PC-3 (cell line): ENCODE results near the gene ATP6V1F. TPM values are rescaled to one million over a fixed set of nuclear protein-coding genes. Genes with fewer than 3 reads are reported as not detected.

Experiments used
- ATAC-seq: fragments of 200-7000 bp; cut with Tn5 transposase; 2 replicates; pipeline ENCODE4 v1.9.1; 2020; ENCODE audit warnings: mild to moderate bottlenecking, moderate library complexity
- BruUV-seq: library from RNA; stranded (reverse); fragments of 400-500 nt; replicated peaks from 2 replicates; lab custom pipeline; 2021; lab: Mats Ljungman, UMichigan
- CTCF ChIA-PET: fragments of 300-600 bp; sonication (Branson Sonifier 250); formaldehyde crosslinking; loops from one replicate; lab custom pipeline; 2022; ENCODE audit warnings: antibody characterized with exemption; lab: Charles Lee
- POLR2A ChIA-PET: fragments of 300-600 bp; sonication (Branson Sonifier 250); formaldehyde crosslinking; loops from one replicate; lab custom pipeline; 2022; ENCODE audit warnings: antibody characterized with exemption; ENCODE audit not compliant: unreplicated experiment; lab: Charles Lee
- DNase-seq: peaks from one replicate; pipeline ENCODE4 v3.0.0-alpha.2; 2015
- H2AFZ ChIP-seq: fragments of 300-600 bp; sonication (generic); 2 replicates; pipeline ENCODE4 v1.6.0; 2016; ENCODE audit warnings: antibody characterized with exemption, low read length
- H3F3A ChIP-seq: fragments of 300-600 bp; sonication (generic); one replicate; pipeline ENCODE4 v1.6.0; 2017; ENCODE audit warnings: antibody characterized with exemption, low read length, control low read depth, mild to moderate bottlenecking; ENCODE audit not compliant: unreplicated experiment
- H3K27ac ChIP-seq: fragments of 300-600 bp; sonication (generic); 2 replicates; pipeline ENCODE4 v1.5.1; 2016; ENCODE audit warnings: mild to moderate bottlenecking, low read length
- H3K27me3 ChIP-seq: fragments of 300-600 bp; sonication (generic); 2 replicates; pipeline ENCODE4 v1.6.1; 2016; ENCODE audit warnings: low read length, mixed read lengths
- H3K36me3 ChIP-seq: fragments of 300-600 bp; sonication (generic); 2 replicates; pipeline ENCODE4 v1.6.1; 2016; ENCODE audit warnings: low read depth, mixed run types, low read length, mixed read lengths
- H3K4me1 ChIP-seq: fragments of 300-600 bp; sonication (generic); 2 replicates; pipeline ENCODE4 v1.5.1; 2016; ENCODE audit warnings: low read length; ENCODE audit not compliant: insufficient read depth
- H3K4me2 ChIP-seq: fragments of 300-600 bp; sonication (generic); 2 replicates; pipeline ENCODE4 v1.6.0; 2016; ENCODE audit warnings: low read length
- H3K4me3 ChIP-seq: fragments of 300-600 bp; sonication (generic); 2 replicates; pipeline ENCODE4 v1.5.1; 2016; ENCODE audit warnings: mild to moderate bottlenecking, low read length, mixed read lengths
- H3K79me2 ChIP-seq: fragments of 300-600 bp; sonication (generic); 2 replicates; pipeline ENCODE4 v1.6.1; 2017; ENCODE audit warnings: low read length, mixed read lengths
- H3K9ac ChIP-seq: fragments of 300-600 bp; sonication (generic); 2 replicates; pipeline ENCODE4 v1.6.0; 2016; ENCODE audit warnings: mild to moderate bottlenecking, low read length
- H3K9me2 ChIP-seq: fragments of 300-600 bp; sonication (generic); replicated peaks from 2 replicates; pipeline ENCODE4 v1.6.1; 2016; ENCODE audit warnings: mixed run types, low read length, mixed read lengths
- H3K9me3 ChIP-seq: fragments of 300-600 bp; sonication (generic); 2 replicates; pipeline ENCODE4 v1.6.1; 2016; ENCODE audit warnings: low read length, mixed read lengths
- H4K20me1 ChIP-seq: fragments of 300-600 bp; sonication (generic); 2 replicates; pipeline ENCODE4 v1.6.1; 2016; ENCODE audit warnings: low read length, mixed read lengths
- CTCF ChIP-seq: fragments of 300-600 bp; sonication (generic); conservative IDR thresholded peaks from 2 replicates; pipeline ENCODE4 v1.5.1; 2017; ENCODE audit warnings: antibody characterized with exemption, low read depth, mild to moderate bottlenecking, low read length
- EZH2 ChIP-seq: fragments of 300-600 bp; sonication (generic); IDR thresholded peaks from one replicate; pipeline ENCODE4 v1.6.1; 2017; ENCODE audit warnings: antibody characterized with exemption, mild to moderate bottlenecking, low read length; ENCODE audit not compliant: unreplicated experiment
- EZH2phosphoT487 ChIP-seq: fragments of 300-600 bp; sonication (generic); IDR thresholded peaks from 2 replicates; pipeline ENCODE4 v1.6.1; 2018; ENCODE audit warnings: mild to moderate bottlenecking, antibody characterized with exemption, low read length, borderline replicate concordance
- intact Hi-C: fragments of 100-400 bp; cut with micrococcal nuclease; formaldehyde crosslinking; loops from 2 replicates; pipeline ENCODE4 v1.9.0; 2023
- total RNA-seq: library from RNA; depleted of rRNA; stranded (reverse); fragments of >200 nt; gene quantifications from 2 replicates; pipeline ENCODE4 v1.2.3, GENCODE V29; 2014

ATP6V1F gene
- total RNA-seq, 1 experiment from 2014 or later, result 131 TPM

GRCh38 chr7:128839751-128840177 lies 22.9 kb upstream of the ATP6V1F start:
- no peak overlapping the region for H3K4me2 ChIP-seq
- no peaks in the 10 kb centered on the region for H3K27me3 ChIP-seq
- H3K4me3 ChIP-seq, result no peak overlapping the region
- CTCF ChIA-PET, result no interaction called here
- H3K9ac ChIP-seq, result no peak overlapping the region
- no peak overlapping the region for H2AFZ ChIP-seq
- no peak for TF ChIP-seq EZH2
- no peak for TF ChIP-seq EZH2phosphoT487
- no peak for TF ChIP-seq CTCF
- no peaks in the 10 kb centered on the region for H3K9me3 ChIP-seq
- H3K27ac ChIP-seq, result no peak overlapping the region
- no peak for ATAC-seq
- intact Hi-C loops, result no loop called here
- no peaks in the 10 kb centered on the region; the same call in 1 of the 2 replicates for H4K20me1 ChIP-seq
- no peaks in the 10 kb centered on the region for H3K4me1 ChIP-seq
- DNase-seq, result no peak
- peaks cover 3% of the 10 kb centered on the region; the same call in 1 of the 2 replicates for H3K79me2 ChIP-seq
- H3K9me2 ChIP-seq, result no peaks in the 10 kb centered on the region
- no peaks in the 10 kb centered on the region for H3F3A ChIP-seq
- peaks cover 30% of the 10 kb centered on the region for H3K36me3 ChIP-seq
- BruUV-seq, result no TSS peak
- POLR2A ChIA-PET, result no interaction called here

GRCh38 chr7:128840326-128841170 lies 22.1 kb upstream of the ATP6V1F start:
- Histone ChIP-seq H3K9ac (no peak overlapping the region), H3K27ac (no peak overlapping the region), H3K9me3 (no peaks in the 10 kb centered on the region), H3K9me2 (no peaks in the 10 kb centered on the region), H3K4me2 (no peak overlapping the region), H3K36me3 (peaks cover 26% of the 10 kb centered on the region), H3K4me1 (no peaks in the 10 kb centered on the region), H2AFZ (no peak overlapping the region), H3K4me3 (no peak overlapping the region), H3F3A (no peaks in the 10 kb centered on the region), H4K20me1 (no peaks in the 10 kb centered on the region), H3K27me3 (no peaks in the 10 kb centered on the region), H3K79me2 (no peaks in the 10 kb centered on the region)
- intact Hi-C loops, result no loop called here
- no TSS peak for BruUV-seq
- ChIA-PET POLR2A (no interaction called here), CTCF (interaction anchor here (1.0 kb wide), 1 partner anchor 46 kb away, joined by 3 read pairs; no protein-coding TSS in a partner anchor)
- DNase-seq, result no peak
- no peak for ATAC-seq
- no peak for TF ChIP-seq EZH2phosphoT487
- TF ChIP-seq CTCF, result no peak
- TF ChIP-seq EZH2, result no peak

- H3F3A ChIP-seq, result no peaks in the 10 kb centered on the region
- ChIA-PET POLR2A (no interaction called here), CTCF (interaction anchor here (1.0 to 1.2 kb wide), 2 partner anchors 14 to 47 kb away, joined by 3 to 5 read pairs; no protein-coding TSS in a partner anchor)
- no peaks in the 10 kb centered on the region for H3K9me3 ChIP-seq
- H3K9me2 ChIP-seq, result no peaks in the 10 kb centered on the region
- ATAC-seq (no peak), DNase-seq (no peak)
- no peak overlapping the region for H3K4me2 ChIP-seq
- no peak overlapping the region for H3K4me3 ChIP-seq
- no peak overlapping the region for H2AFZ ChIP-seq
- no TSS peak for BruUV-seq
- peaks cover 23% of the 10 kb centered on the region for H3K36me3 ChIP-seq
- no peaks in the 10 kb centered on the region for H3K79me2 ChIP-seq
- no peaks in the 10 kb centered on the region for H4K20me1 ChIP-seq
- intact Hi-C loops, result no loop called here
- TF ChIP-seq EZH2, result no peak
- no peak for TF ChIP-seq CTCF
- TF ChIP-seq EZH2phosphoT487, result no peak
- H3K27me3 ChIP-seq, result no peaks in the 10 kb centered on the region
- H3K4me1 ChIP-seq, result no peaks in the 10 kb centered on the region
- no peak overlapping the region for H3K9ac ChIP-seq
- no peak overlapping the region for H3K27ac ChIP-seq
These were observed 21.4 kb upstream of the ATP6V1F start for GRCh38 chr7:128841171-128841690.
